OCI-LY7 (cell line): ENCODE data around the gene TIRAP. TPM values are rescaled to one million over a fixed set of nuclear protein-coding genes. Genes with fewer than 3 reads are reported as not detected.

Experiments used
- BruUV-seq: library from RNA; stranded (reverse); fragments of 400-500 nt; replicated peaks from 2 replicates; lab custom pipeline; 2021; lab: Mats Ljungman, UMichigan
- CTCF ChIA-PET: fragments of 300-600 bp; sonication (Branson Sonifier 250); formaldehyde crosslinking; loops from one replicate; lab custom pipeline; 2022; ENCODE audit warnings: antibody characterized with exemption; ENCODE audit not compliant: unreplicated experiment; lab: Charles Lee
- POLR2A ChIA-PET: fragments of 300-600 bp; sonication (Branson Sonifier 250); formaldehyde crosslinking; loops from one replicate; lab custom pipeline; 2022; ENCODE audit warnings: antibody characterized with exemption; lab: Charles Lee
- DNase-seq: peaks from one replicate; pipeline ENCODE4 v3.0.0-alpha.2; 2015; ENCODE audit warnings: low spot score
- H2AFZ ChIP-seq: fragments of 200-600 bp; sonication (generic), shearing (Covaris generic); 2 replicates; pipeline ENCODE4 v1.6.1; 2014; ENCODE audit warnings: mild to moderate bottlenecking, antibody characterized with exemption, low read length, moderate library complexity
- H3K27ac ChIP-seq: fragments of 200-600 bp; sonication (generic); 2 replicates; pipeline ENCODE4 v1.5.1; 2014; ENCODE audit warnings: mixed run types, low read depth, mild to moderate bottlenecking, moderate library complexity, low read length, inconsistent platforms; ENCODE audit not compliant: poor library complexity, severe bottlenecking
- H3K36me3 ChIP-seq: fragments of 200-600 bp; sonication (generic); 2 replicates; pipeline ENCODE4 v1.6.1; 2014; ENCODE audit warnings: mild to moderate bottlenecking, antibody characterized with exemption, low read length, moderate library complexity, mixed read lengths; ENCODE audit not compliant: insufficient read depth
- H3K4me1 ChIP-seq: fragments of 200-600 bp; sonication (generic); 2 replicates; pipeline ENCODE4 v1.5.1; 2014; ENCODE audit warnings: mild to moderate bottlenecking, low read length; ENCODE audit not compliant: insufficient read depth, poor library complexity, severe bottlenecking
- H3K4me2 ChIP-seq: fragments of 200-600 bp; sonication (generic); 2 replicates; pipeline ENCODE4 v1.6.1; 2014; ENCODE audit warnings: mild to moderate bottlenecking, low read length
- H3K4me3 ChIP-seq: fragments of 200-600 bp; sonication (generic); 2 replicates; pipeline ENCODE4 v1.5.1; 2014; ENCODE audit warnings: mild to moderate bottlenecking, low read depth, low read length; ENCODE audit not compliant: poor library complexity, severe bottlenecking
- H3K79me2 ChIP-seq: fragments of 200-600 bp; sonication (generic); 2 replicates; pipeline ENCODE4 v1.6.1; 2016; ENCODE audit warnings: low read depth, mild to moderate bottlenecking, low read length, moderate library complexity, mixed read lengths; ENCODE audit not compliant: insufficient read depth
- H3K9me2 ChIP-seq: fragments of 200-600 bp; sonication (generic); 2 replicates; pipeline ENCODE4 v1.6.1; 2016; ENCODE audit warnings: mild to moderate bottlenecking, low read length, mixed read lengths; ENCODE audit not compliant: insufficient read depth
- H3K9me3 ChIP-seq: fragments of 200-600 bp; sonication (generic); 2 replicates; pipeline ENCODE4 v1.6.1; 2014; ENCODE audit warnings: mild to moderate bottlenecking, mixed run types, low read length, mixed read lengths
- H4K20me1 ChIP-seq: fragments of 200-600 bp; sonication (generic); 2 replicates; pipeline ENCODE4 v1.6.1; 2014; ENCODE audit warnings: mild to moderate bottlenecking, antibody characterized with exemption, low read length, moderate library complexity, mixed read lengths; ENCODE audit not compliant: insufficient read depth
- EZH2phosphoT487 ChIP-seq: fragments of 200-600 bp; sonication (generic); IDR thresholded peaks from 2 replicates; pipeline ENCODE4 v1.6.1; 2018; ENCODE audit warnings: low read depth, borderline replicate concordance, mild to moderate bottlenecking, mixed run types, antibody characterized with exemption, low read length, moderate library complexity, mixed read lengths
- intact Hi-C: fragments of 100-400 bp; cut with micrococcal nuclease; formaldehyde crosslinking; loops from one replicate; pipeline ENCODE4 v1.10.0; 2022; ENCODE audit not compliant: unreplicated experiment
- total RNA-seq, 2 experiments: library from RNA; depleted of rRNA in 1 of 2; stranded (reverse); fragments of >200 nt in 1 of 2; shearing (Covaris generic) in 1 of 2; gene quantifications; 2 replicates each; pipeline ENCODE4 v1.2.3, GENCODE V29; 2014 to 2022
- TF ChIP-seq, protein P1 (sequence below): fragments of 200-600 bp; sonication (generic); conservative IDR thresholded peaks from 2 replicates; pipeline ENCODE4 v1.5.1; 2014; ENCODE audit warnings: mild to moderate bottlenecking, antibody characterized with exemption, low read length, moderate library complexity, mixed read lengths

TIRAP gene
- total RNA-seq, 2 experiments from 2014 or later: 3.4 to 9.8 TPM

DNA sequence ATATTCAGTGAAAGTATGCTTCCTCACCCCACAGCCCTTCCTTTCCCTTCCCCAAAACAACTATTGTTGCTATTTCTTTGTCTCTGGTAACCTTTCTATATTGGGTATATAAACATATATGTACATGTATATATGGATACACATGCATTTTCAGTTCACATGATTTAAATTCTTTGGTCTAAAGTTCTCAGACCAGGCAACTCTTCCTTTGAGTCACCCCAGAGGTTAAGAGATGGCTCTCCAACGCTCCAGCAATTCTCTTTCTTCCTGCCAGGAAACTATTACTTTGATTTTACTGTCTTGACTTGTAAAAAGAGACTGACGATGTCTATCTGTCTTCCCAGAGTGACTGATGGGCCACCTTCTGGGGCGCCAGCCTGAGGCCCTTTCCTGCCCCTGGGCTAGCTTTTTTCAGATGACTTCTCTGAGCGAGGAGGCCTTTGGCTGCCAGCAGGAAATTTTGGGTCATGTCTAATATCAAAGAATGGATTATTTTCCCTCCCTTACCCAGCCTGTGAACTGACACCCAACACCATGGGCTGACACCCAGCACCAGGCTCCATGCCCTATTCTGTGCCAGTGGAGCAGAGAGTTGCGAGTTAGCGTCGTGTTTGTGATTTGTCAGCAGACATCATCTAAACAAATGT, 58.2 kb downstream of the TIRAP start:
- H3K4me1 ChIP-seq: no peaks in the 10 kb centered on the region
- H2AFZ ChIP-seq: no peak overlapping the region
- intact Hi-C loops: no loop called here
- H3K4me2 ChIP-seq: no peak overlapping the region
- H3K4me3 ChIP-seq: no peak overlapping the region
- peaks cover 61% of the 10 kb centered on the region for H3K36me3 ChIP-seq
- H3K79me2 ChIP-seq: no peaks in the 10 kb centered on the region
- no peak for TF ChIP-seq EZH2phosphoT487
- TF ChIP-seq, protein P1, sequence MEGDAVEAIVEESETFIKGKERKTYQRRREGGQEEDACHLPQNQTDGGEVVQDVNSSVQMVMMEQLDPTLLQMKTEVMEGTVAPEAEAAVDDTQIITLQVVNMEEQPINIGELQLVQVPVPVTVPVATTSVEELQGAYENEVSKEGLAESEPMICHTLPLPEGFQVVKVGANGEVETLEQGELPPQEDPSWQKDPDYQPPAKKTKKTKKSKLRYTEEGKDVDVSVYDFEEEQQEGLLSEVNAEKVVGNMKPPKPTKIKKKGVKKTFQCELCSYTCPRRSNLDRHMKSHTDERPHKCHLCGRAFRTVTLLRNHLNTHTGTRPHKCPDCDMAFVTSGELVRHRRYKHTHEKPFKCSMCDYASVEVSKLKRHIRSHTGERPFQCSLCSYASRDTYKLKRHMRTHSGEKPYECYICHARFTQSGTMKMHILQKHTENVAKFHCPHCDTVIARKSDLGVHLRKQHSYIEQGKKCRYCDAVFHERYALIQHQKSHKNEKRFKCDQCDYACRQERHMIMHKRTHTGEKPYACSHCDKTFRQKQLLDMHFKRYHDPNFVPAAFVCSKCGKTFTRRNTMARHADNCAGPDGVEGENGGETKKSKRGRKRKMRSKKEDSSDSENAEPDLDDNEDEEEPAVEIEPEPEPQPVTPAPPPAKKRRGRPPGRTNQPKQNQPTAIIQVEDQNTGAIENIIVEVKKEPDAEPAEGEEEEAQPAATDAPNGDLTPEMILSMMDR: no peak
- DNase-seq: no peak
- no peaks in the 10 kb centered on the region for H4K20me1 ChIP-seq
- BruUV-seq: no TSS peak
- no peak overlapping the region for H3K27ac ChIP-seq
- CTCF ChIA-PET: no interaction called here
- POLR2A ChIA-PET: interaction anchor here (1.4 kb wide), 1 partner anchor 12 kb away, joined by 6 read pairs; no protein-coding TSS in a partner anchor
- no peaks in the 10 kb centered on the region for H3K9me3 ChIP-seq
- H3K9me2 ChIP-seq: no peaks in the 10 kb centered on the region

DNA sequence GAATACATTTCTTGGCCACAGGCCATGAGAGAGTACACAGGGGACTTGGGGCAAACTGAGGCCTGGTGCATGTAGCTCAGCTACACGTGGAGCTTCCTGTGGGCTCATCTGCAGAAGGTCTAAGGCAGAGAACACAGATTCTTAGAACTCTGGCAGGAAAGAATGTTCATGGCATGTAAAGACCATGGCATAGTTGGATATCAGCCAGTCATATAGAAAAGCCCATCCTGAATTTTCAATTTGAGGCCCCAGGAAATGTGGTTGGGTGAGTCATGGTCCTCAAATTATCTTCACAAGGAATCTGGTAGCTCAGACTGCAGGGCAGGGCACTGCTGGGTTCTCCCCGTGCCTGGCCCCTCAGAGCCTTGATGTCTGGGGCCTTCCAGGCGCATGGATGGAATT, 58.9 kb downstream of the TIRAP start:
- intact Hi-C loops: no loop called here
- BruUV-seq: no TSS peak
- H3K36me3 ChIP-seq: peaks cover 67% of the 10 kb centered on the region

DNA sequence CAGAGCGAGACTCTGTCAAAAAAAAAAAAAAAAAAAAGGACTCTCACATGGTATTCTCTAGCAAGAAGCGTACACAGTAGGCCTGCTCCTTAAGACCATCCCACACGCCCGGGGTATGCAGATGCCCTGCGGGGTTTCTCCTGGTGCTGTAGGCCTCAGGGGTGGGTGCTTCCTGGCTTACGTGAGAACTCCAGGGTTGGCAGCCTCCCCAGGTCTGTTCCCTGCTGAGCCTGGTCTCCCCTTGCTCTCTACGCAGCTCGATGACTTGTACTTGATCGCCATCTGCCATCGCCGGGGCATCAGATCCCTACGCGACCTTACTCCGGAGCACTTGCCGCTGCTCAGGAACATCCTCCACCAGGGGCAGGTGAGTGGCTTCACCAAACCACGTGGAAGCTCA, 60.2 kb downstream of the TIRAP start:
- H2AFZ ChIP-seq: no peak overlapping the region
- BruUV-seq: no TSS peak
- POLR2A ChIA-PET: interaction anchor here (0.7 kb wide), 1 partner anchor 83 kb away, joined by 6 read pairs; no protein-coding TSS in a partner anchor
- no peaks in the 10 kb centered on the region for H4K20me1 ChIP-seq
- no peaks in the 10 kb centered on the region for H3K9me3 ChIP-seq
- TF ChIP-seq EZH2phosphoT487: no peak
- TF ChIP-seq, protein P1: no peak
- H3K9me2 ChIP-seq: no peaks in the 10 kb centered on the region
- intact Hi-C loops: no loop called here
- no peak overlapping the region for H3K4me2 ChIP-seq
- H3K4me3 ChIP-seq: no peak overlapping the region
- CTCF ChIA-PET: no interaction called here
- H3K79me2 ChIP-seq: no peaks in the 10 kb centered on the region
- H3K27ac ChIP-seq: no peak overlapping the region
- no peak for DNase-seq
- peaks cover 72% of the 10 kb centered on the region for H3K36me3 ChIP-seq
- no peaks in the 10 kb centered on the region for H3K4me1 ChIP-seq

More for the DNA sequence above, 58.9 kb downstream of the TIRAP start:
- Histone ChIP-seq H4K20me1 (no peaks in the 10 kb centered on the region), H3K9me3 (no peaks in the 10 kb centered on the region), H3K4me1 (no peaks in the 10 kb centered on the region), H3K4me2 (no peak overlapping the region), H3K4me3 (no peak overlapping the region), H3K27ac (no peak overlapping the region), H3K79me2 (no peaks in the 10 kb centered on the region), H2AFZ (no peak overlapping the region), H3K9me2 (no peaks in the 10 kb centered on the region)
- no peak for DNase-seq
- ChIA-PET CTCF (no interaction called here), POLR2A (no interaction called here)
- TF ChIP-seq, protein P1: no peak
- TF ChIP-seq EZH2phosphoT487: no peak
